Measurements from ENCODE around the gene IQGAP2. TPM values are rescaled to one million over a fixed set of nuclear protein-coding genes. Genes with fewer than 3 reads are reported as not detected.

Gene IQGAP2
- total and polyA plus RNA-seq, 3 donors from 2014 or later, result 33.5 to 78.6 (median 60.2) TPM

GRCh38 chr5:76552546-76552945 is 149.5 kb downstream of the IQGAP2 start:
- Histone ChIP-seq H3K36me3 (ENCODE audit: low read depth, missing control alignments) (no peaks in the 10 kb centered on the region), H3K4me3 (no peak overlapping the region), H3K27ac (no peak overlapping the region), H3K4me1 (no peaks in the 10 kb centered on the region), H3K27me3 (no peaks in the 10 kb centered on the region), H3K9me3 (no peaks in the 10 kb centered on the region)
- no peak for TF ChIP-seq POLR2A (IDR thresholded peaks at IDR 0.05)
- TF ChIP-seq, protein P1, sequence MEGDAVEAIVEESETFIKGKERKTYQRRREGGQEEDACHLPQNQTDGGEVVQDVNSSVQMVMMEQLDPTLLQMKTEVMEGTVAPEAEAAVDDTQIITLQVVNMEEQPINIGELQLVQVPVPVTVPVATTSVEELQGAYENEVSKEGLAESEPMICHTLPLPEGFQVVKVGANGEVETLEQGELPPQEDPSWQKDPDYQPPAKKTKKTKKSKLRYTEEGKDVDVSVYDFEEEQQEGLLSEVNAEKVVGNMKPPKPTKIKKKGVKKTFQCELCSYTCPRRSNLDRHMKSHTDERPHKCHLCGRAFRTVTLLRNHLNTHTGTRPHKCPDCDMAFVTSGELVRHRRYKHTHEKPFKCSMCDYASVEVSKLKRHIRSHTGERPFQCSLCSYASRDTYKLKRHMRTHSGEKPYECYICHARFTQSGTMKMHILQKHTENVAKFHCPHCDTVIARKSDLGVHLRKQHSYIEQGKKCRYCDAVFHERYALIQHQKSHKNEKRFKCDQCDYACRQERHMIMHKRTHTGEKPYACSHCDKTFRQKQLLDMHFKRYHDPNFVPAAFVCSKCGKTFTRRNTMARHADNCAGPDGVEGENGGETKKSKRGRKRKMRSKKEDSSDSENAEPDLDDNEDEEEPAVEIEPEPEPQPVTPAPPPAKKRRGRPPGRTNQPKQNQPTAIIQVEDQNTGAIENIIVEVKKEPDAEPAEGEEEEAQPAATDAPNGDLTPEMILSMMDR (IDR thresholded peaks at IDR 0.05), result no peak
- intact Hi-C loops (cut with DNase I; ENCODE audit: low total_unique reads), result no loop called here
- DNase-seq, result no peak
- 44 to 57% methylated on average over 1 of the region's 1 CpG for WGBS, 2 donors

DNA sequence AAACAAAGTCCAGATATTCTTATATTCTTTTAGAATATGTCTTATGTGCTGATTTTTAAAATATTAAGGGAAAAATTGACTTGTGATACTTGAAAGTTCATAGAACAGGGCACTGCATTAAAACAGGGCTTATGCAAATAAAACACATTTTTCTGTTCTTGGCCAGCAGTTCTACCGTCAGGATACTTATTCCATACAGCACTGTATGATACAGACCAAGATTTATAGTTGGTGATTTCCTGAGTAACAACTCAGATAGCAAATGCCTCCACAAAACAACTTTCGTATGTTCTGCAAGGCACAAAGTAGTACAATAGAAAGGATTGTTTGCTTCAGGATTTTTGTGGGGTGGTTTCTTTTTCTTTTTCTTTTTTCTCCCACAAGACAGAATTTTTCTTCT is 150.2 kb downstream of the IQGAP2 start:
- Histone ChIP-seq H3K27ac (no peak overlapping the region), H3K9me3 (no peaks in the 10 kb centered on the region), H3K4me1 (no peaks in the 10 kb centered on the region), H3K27me3 (no peaks in the 10 kb centered on the region), H3K36me3 (ENCODE audit: low read depth, missing control alignments) (no peaks in the 10 kb centered on the region), H3K4me3 (no peak overlapping the region)
- intact Hi-C loops (cut with DNase I; ENCODE audit: low total_unique reads), result no loop called here
- TF ChIP-seq, protein P1 (IDR thresholded peaks at IDR 0.05), result no peak
- no peak for TF ChIP-seq POLR2A (IDR thresholded peaks at IDR 0.05)
- no peak for DNase-seq
- WGBS, 2 donors, result 46 to 55% methylated on average over 2 of the region's 2 CpGs

DNA sequence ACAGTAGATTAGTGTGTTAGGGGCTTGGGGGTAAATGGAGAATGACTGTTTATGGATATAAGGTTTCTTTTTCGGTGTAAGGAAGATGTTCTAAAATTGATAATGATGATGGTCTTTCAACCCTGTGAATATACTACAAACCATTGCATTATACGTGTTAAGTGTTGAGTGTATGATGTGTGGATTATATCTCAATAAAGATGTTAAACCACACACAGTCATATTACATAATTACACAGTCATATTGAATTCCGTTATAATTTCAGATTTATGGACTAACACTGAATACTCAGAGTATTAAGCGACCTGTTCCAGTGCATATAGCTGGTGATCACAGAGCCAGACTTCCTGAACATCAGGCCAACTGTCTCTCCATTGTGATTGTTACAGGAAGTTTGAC is 152.0 kb downstream of the IQGAP2 start:
- 80 to 94% methylated on average over 4 of the region's 4 CpGs for WGBS, 2 donors
- H3K4me1 ChIP-seq, result no peaks in the 10 kb centered on the region
- H3K27me3 ChIP-seq, result no peaks in the 10 kb centered on the region
- intact Hi-C loops (cut with DNase I; ENCODE audit: low total_unique reads), result no loop called here
- TF ChIP-seq, protein P1 (IDR thresholded peaks at IDR 0.05), result no peak
- TF ChIP-seq POLR2A (IDR thresholded peaks at IDR 0.05), result no peak
- no peak for DNase-seq
- H3K27ac ChIP-seq, result no peak overlapping the region
- no peaks in the 10 kb centered on the region for H3K36me3 ChIP-seq (ENCODE audit: low read depth, missing control alignments)
- H3K4me3 ChIP-seq, result no peak overlapping the region
- no peaks in the 10 kb centered on the region for H3K9me3 ChIP-seq

DNA sequence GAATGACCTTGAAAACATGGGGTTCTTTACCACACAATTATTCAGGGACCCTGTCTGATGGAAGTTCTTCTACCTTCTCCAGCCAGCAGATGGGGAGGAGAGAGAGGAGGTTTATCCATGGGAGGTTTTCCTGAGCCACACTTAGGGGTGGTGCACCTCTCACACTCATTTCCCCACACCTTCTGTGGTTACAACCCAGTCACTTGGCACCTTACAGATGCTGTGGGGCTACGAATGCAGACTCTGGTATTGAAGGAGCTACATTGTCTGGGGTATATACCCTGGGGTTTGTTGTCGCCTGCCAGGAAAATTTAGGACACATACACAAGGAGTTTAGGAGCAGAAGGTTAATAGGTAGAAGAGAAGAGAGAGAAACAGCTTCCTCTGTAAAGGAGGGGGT is 152.6 kb downstream of the IQGAP2 start:
- 73 to 93% methylated on average over 2 of the region's 2 CpGs for WGBS, 2 donors
- H3K4me3 ChIP-seq, result no peak overlapping the region
- no peaks in the 10 kb centered on the region for H3K27me3 ChIP-seq
- no peak for DNase-seq
- no peak overlapping the region for H3K27ac ChIP-seq
- H3K36me3 ChIP-seq (ENCODE audit: low read depth, missing control alignments), result no peaks in the 10 kb centered on the region
- no peaks in the 10 kb centered on the region for H3K9me3 ChIP-seq
- TF ChIP-seq, protein P1 (IDR thresholded peaks at IDR 0.05), result no peak
- no peak for TF ChIP-seq POLR2A (IDR thresholded peaks at IDR 0.05)
- H3K4me1 ChIP-seq, result no peaks in the 10 kb centered on the region
- intact Hi-C loops (cut with DNase I; ENCODE audit: low total_unique reads), result no loop called here

DNA sequence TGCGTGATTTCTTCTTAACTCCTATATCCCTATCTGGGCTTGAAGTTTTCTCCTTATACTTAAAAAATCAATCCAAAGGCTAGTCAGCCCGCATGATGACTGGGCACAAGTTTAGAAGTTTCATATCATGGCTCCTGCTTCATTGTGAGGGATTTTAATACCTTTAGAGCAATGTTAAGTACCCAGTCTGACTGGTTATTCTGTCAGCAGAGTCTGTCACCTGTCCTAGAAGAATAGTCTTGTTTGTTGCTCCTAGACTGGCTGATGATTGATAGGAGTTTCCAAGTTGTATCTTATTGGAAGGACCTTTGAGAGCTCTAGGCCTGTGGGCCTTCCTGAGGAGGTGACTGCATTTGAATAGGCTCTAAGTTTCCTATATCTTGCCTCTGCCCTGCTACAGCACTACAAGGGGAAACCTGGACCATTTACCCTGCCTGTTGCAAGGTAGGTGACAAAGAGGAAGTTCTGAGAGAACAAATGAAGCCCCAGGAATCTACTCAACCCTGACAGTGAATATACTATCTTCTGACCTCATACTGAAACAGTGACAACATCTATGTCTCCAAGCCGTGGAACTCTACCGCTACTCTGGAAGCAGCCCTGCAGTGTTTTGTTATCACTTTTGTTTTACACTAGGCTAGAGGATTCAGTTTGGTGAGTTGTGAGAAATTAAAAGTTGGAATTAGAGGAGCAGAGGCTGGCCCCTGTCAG is 153.6 kb downstream of the IQGAP2 start:
- H3K4me3 ChIP-seq, result no peak overlapping the region
- TF ChIP-seq POLR2A (IDR thresholded peaks at IDR 0.05), result no peak
- TF ChIP-seq, protein P1 (IDR thresholded peaks at IDR 0.05), result no peak
- H3K27ac ChIP-seq, result no peak overlapping the region
- H3K36me3 ChIP-seq (ENCODE audit: low read depth, missing control alignments), result no peaks in the 10 kb centered on the region
- H3K9me3 ChIP-seq, result no peaks in the 10 kb centered on the region
- 91 to 94% methylated on average over 4 of the region's 4 CpGs for WGBS, 2 donors
- no peak for DNase-seq
- H3K4me1 ChIP-seq, result no peaks in the 10 kb centered on the region
- no peaks in the 10 kb centered on the region for H3K27me3 ChIP-seq
- intact Hi-C loops (cut with DNase I; ENCODE audit: low total_unique reads), result no loop called here

All from testis (tissue), 3 donors.